HG02970 (cell line): ENCODE measurements around the gene COL4A2.
"Not testable (repeated sequence)": the region's sequence is repeated elsewhere in the genome, so short reads cannot be mapped to it uniquely, and the experiment has no call there.

ENCODE experiments used
- ATAC-seq: cut with Tn5 transposase; IDR thresholded peaks from one replicate; pipeline ENCODE4 v1.9.1; 2021; ENCODE audit warnings: mild to moderate bottlenecking, moderate library complexity, moderate number of reproducible peaks; ENCODE audit not compliant: unreplicated experiment, low FRiP score

COL4A2 gene

GRCh38 chr13:110373617-110374016, 66.5 kb downstream of the COL4A2 start:
- ATAC-seq = no peak

- ATAC-seq = no peak
These were observed 67.6 kb downstream of the COL4A2 start for GRCh38 chr13:110374431-110375370.

- no peak for ATAC-seq
These were observed 69.0 kb downstream of the COL4A2 start for GRCh38 chr13:110376120-110376519.

- ATAC-seq = no peak
These were observed 70.2 kb downstream of the COL4A2 start for GRCh38 chr13:110377178-110377825.

- no peak for ATAC-seq
These were observed 70.7 kb downstream of the COL4A2 start for GRCh38 chr13:110377826-110378201.

- no peak for ATAC-seq
These were observed 72.3 kb downstream of the COL4A2 start for GRCh38 chr13:110379358-110379757.

GRCh38 chr13:110379905-110380341, 72.8 kb downstream of the COL4A2 start:
- ATAC-seq = no peak

- no peak for ATAC-seq
These were observed 73.4 kb downstream of the COL4A2 start for GRCh38 chr13:110380359-110381028.

- no peak for ATAC-seq
These were observed 73.9 kb downstream of the COL4A2 start for GRCh38 chr13:110381029-110381360.

- ATAC-seq = no peak
These were observed 75.1 kb downstream of the COL4A2 start for GRCh38 chr13:110382229-110382628.

GRCh38 chr13:110382830-110383229, 75.7 kb downstream of the COL4A2 start:
- no peak for ATAC-seq

- ATAC-seq = peak; percentile 76
These were observed 80.5 kb downstream of the COL4A2 start for GRCh38 chr13:110387451-110388107.

GRCh38 chr13:110388108-110388943, 81.2 kb downstream of the COL4A2 start:
- ATAC-seq = no peak

- ATAC-seq = no peak
These were observed 83.5 kb downstream of the COL4A2 start for GRCh38 chr13:110390567-110390966.

- no peak for ATAC-seq
These were observed 84.2 kb downstream of the COL4A2 start for GRCh38 chr13:110391273-110391672.

- ATAC-seq = no peak
These were observed 85.6 kb downstream of the COL4A2 start for GRCh38 chr13:110392510-110393240.

GRCh38 chr13:110393761-110394160, 86.7 kb downstream of the COL4A2 start:
- ATAC-seq = no peak

- ATAC-seq = no peak
These were observed 87.3 kb downstream of the COL4A2 start for GRCh38 chr13:110394371-110394841.

- not testable (repeated sequence) for ATAC-seq
These were observed 88.5 kb downstream of the COL4A2 start for GRCh38 chr13:110395616-110396015.
